H9 (cell line): Measurements from ENCODE around the gene PTPRN2. TPM values are rescaled to one million over a fixed set of nuclear protein-coding genes. Genes with fewer than 3 reads are reported as not detected.

Experiments
- DNase-seq: peaks from one replicate; pipeline ENCODE4 v3.0.0-alpha.2; 2017
- H2AFZ ChIP-seq: one replicate; pipeline ENCODE4 v1.6.1; 2013; ENCODE audit warnings: mild to moderate bottlenecking, low read length, control low read depth, moderate library complexity
- H2AK5ac ChIP-seq: 2 replicates; pipeline ENCODE4 v1.6.1; 2013; ENCODE audit warnings: low read length, control low read depth, mixed read lengths; ENCODE audit not compliant: insufficient read length
- H2BK120ac ChIP-seq: one replicate; pipeline ENCODE4 v1.6.1; 2013; ENCODE audit warnings: low read depth, mild to moderate bottlenecking, low read length, control low read depth, inconsistent platforms; ENCODE audit not compliant: poor library complexity, severe bottlenecking
- H2BK12ac ChIP-seq: 2 replicates; pipeline ENCODE4 v1.6.1; 2013; ENCODE audit warnings: low read length, control low read depth, mixed read lengths, low read depth; ENCODE audit not compliant: insufficient read length
- H2BK15ac ChIP-seq: 2 replicates; pipeline ENCODE4 v1.6.1; 2013; ENCODE audit warnings: low read depth, low read length, control low read depth
- H2BK20ac ChIP-seq: one replicate; pipeline ENCODE4 v1.6.1; 2013; ENCODE audit warnings: low read depth, mild to moderate bottlenecking, low read length, control low read depth, inconsistent platforms; ENCODE audit not compliant: poor library complexity, severe bottlenecking
- H2BK5ac ChIP-seq: 2 replicates; pipeline ENCODE4 v1.6.1; 2013; ENCODE audit warnings: low read length, control low read depth, mixed read lengths; ENCODE audit not compliant: insufficient read length
- H3K14ac ChIP-seq: 2 replicates; pipeline ENCODE4 v1.6.1; 2013; ENCODE audit warnings: low read length, control low read depth; ENCODE audit not compliant: insufficient read depth
- H3K18ac ChIP-seq: 2 replicates; pipeline ENCODE4 v1.6.1; 2013; ENCODE audit warnings: low read depth, mild to moderate bottlenecking, mixed read lengths, low read length, control low read depth; ENCODE audit not compliant: insufficient read length
- H3K23ac ChIP-seq: 2 replicates; pipeline ENCODE4 v1.6.1; 2013; ENCODE audit warnings: low read length, control low read depth, mixed read lengths, low read depth; ENCODE audit not compliant: insufficient read length
- H3K23me2 ChIP-seq: 2 replicates; pipeline ENCODE4 v1.6.1; 2013; ENCODE audit warnings: low read depth, mild to moderate bottlenecking, mixed read lengths, low read length, control low read depth; ENCODE audit not compliant: insufficient read length, poor library complexity, severe bottlenecking
- H3K27ac ChIP-seq: 2 replicates; pipeline ENCODE4 v1.5.1; 2013; ENCODE audit warnings: low read length, control low read depth, mixed read lengths, low read depth; ENCODE audit not compliant: insufficient read length
- H3K27me3 ChIP-seq: 2 replicates; pipeline ENCODE4 v1.6.1; 2013; ENCODE audit warnings: low read length, control low read depth, inconsistent platforms; ENCODE audit not compliant: insufficient read depth
- H3K4ac ChIP-seq: 2 replicates; pipeline ENCODE4 v1.6.1; 2013; ENCODE audit warnings: low read depth, mild to moderate bottlenecking, control low read depth, inconsistent platforms, low read length, moderate library complexity
- H3K4me1 ChIP-seq: 2 replicates; pipeline ENCODE4 v1.6.1; 2013; ENCODE audit warnings: low read length, control low read depth, inconsistent platforms; ENCODE audit not compliant: insufficient read depth
- H3K4me2 ChIP-seq: 2 replicates; pipeline ENCODE4 v1.6.1; 2013; ENCODE audit warnings: low read length, control low read depth, mixed read lengths; ENCODE audit not compliant: insufficient read length, insufficient read depth
- H3K56ac ChIP-seq: 2 replicates; pipeline ENCODE4 v1.6.1; 2013; ENCODE audit warnings: low read depth, mild to moderate bottlenecking, mixed read lengths, low read length, control low read depth; ENCODE audit not compliant: insufficient read length
- H3K79me1 ChIP-seq: 2 replicates; pipeline ENCODE4 v1.6.1; 2013; ENCODE audit warnings: low read depth, mild to moderate bottlenecking, moderate library complexity, low read length, control low read depth, inconsistent platforms; ENCODE audit not compliant: insufficient read depth, poor library complexity, severe bottlenecking
- H3K79me2 ChIP-seq: 2 replicates; pipeline ENCODE4 v1.6.1; 2013; ENCODE audit warnings: low read length, control low read depth, inconsistent platforms; ENCODE audit not compliant: insufficient read depth
- H3K9ac ChIP-seq: 2 replicates; pipeline ENCODE4 v1.6.1; 2013; ENCODE audit warnings: low read length, control low read depth, mixed read lengths; ENCODE audit not compliant: insufficient read length; ENCODE audit errors: extremely low read depth
- H3K9me3 ChIP-seq: one replicate; pipeline ENCODE4 v1.6.1; 2013; ENCODE audit warnings: low read depth, low read length, inconsistent platforms; ENCODE audit not compliant: control insufficient read depth
- H3T11ph ChIP-seq: one replicate; pipeline ENCODE4 v1.6.1; 2013; ENCODE audit warnings: mild to moderate bottlenecking, low read length, control low read depth, inconsistent platforms
- H4K20me1 ChIP-seq: one replicate; pipeline ENCODE4 v1.6.1; 2013; ENCODE audit not compliant: control insufficient read depth, insufficient read length, insufficient read depth
- H4K5ac ChIP-seq: 2 replicates; pipeline ENCODE4 v1.6.1; 2013; ENCODE audit warnings: low read depth, mild to moderate bottlenecking, mixed read lengths, low read length, control low read depth; ENCODE audit not compliant: insufficient read length
- H4K8ac ChIP-seq: replicated peaks from 2 replicates; pipeline ENCODE4 v1.6.1; 2013; ENCODE audit warnings: low read length, control low read depth, mixed read lengths, low read depth; ENCODE audit not compliant: insufficient read length
- H4K91ac ChIP-seq: 2 replicates; pipeline ENCODE4 v1.6.1; 2013; ENCODE audit warnings: low read depth, mild to moderate bottlenecking, moderate library complexity, mixed read lengths, low read length, control low read depth; ENCODE audit not compliant: insufficient read length
- H3K27ac Mint-ChIP-seq, 3 experiments: 2 replicates in 2 of 3; 3 replicates in 1 of 3; pipeline ENCODE4 v1.8.0; 2020 to 2021; ENCODE audit warnings: mixed read lengths in 3 of 3, mild to moderate bottlenecking in 1 of 3, moderate library complexity in 1 of 3
- H3K27me3 Mint-ChIP-seq: 2 replicates; pipeline ENCODE4 v1.8.0; 2021; ENCODE audit warnings: low read depth, mild to moderate bottlenecking, moderate library complexity, mixed read lengths
- H3K36me3 Mint-ChIP-seq, 3 experiments: 2 replicates in 2 of 3; 3 replicates in 1 of 3; pipeline ENCODE4 v1.8.0; 2020 to 2021; ENCODE audit warnings: low read depth in 3 of 3, mixed read lengths in 3 of 3; ENCODE audit not compliant: insufficient read depth in 1 of 3
- H3K4me1 Mint-ChIP-seq, 2 experiments: 2 replicates each; pipeline ENCODE4 v1.8.0; 2020; ENCODE audit warnings: mixed read lengths in 2 of 2
- H3K4me3 Mint-ChIP-seq, 2 experiments: 2 replicates in 1 of 2; 3 replicates in 1 of 2; pipeline ENCODE4 v1.8.0; 2020 to 2021; ENCODE audit warnings: mild to moderate bottlenecking in 2 of 2, mixed read lengths in 2 of 2, moderate library complexity in 1 of 2
- H3K9me3 Mint-ChIP-seq, 2 experiments: 2 replicates in 1 of 2; 3 replicates in 1 of 2; pipeline ENCODE4 v1.8.0; 2020; ENCODE audit warnings: mild to moderate bottlenecking in 2 of 2, mixed read lengths in 2 of 2, moderate library complexity in 1 of 2
- WGBS: extraction: QIAGEN DNeasy Blood & Tissue Kit; methylation state at CpG from one replicate; pipeline ENCODE4 v1.1.7; 2013; ENCODE audit warnings: missing lambda C conversion rate, low lambda C conversion rate, mixed read lengths; ENCODE audit not compliant: insufficient read length; ENCODE audit errors: extremely low coverage; 5-methylcytosine and 5-hydroxymethylcytosine counted together
- total RNA-seq: library from RNA; stranded (reverse); gene quantifications from 2 replicates; pipeline ENCODE4 v1.2.1, GENCODE V29; 2021
- TF ChIP-seq, protein P1 (sequence below): fragments of 200-600 bp; sonication (generic); conservative IDR thresholded peaks from 3 replicates; pipeline ENCODE4 v1.8.0; 2021; ENCODE audit warnings: antibody characterized with exemption, mild to moderate bottlenecking

The PTPRN2 gene
- total RNA-seq, 1 experiment from 2014 or later = 5.2 TPM

DNA sequence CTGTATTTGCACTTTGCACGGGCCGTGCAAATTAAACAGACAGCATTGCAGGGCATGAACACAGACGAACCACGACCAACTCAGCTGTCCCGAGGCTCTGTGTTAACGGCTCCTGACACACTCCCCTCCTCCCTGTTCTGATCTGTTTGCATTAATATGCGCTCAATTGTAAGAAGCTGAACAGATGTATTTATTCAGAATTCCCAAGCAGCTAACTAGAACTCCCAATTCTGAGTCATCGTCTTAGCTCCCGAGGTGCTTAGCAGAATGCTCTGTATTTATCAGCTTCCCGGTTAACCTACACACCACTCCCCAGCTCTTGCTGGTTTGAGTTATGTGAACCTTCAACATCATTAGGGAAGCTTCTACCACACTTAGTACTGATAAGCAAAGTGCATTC lies 286.4 kb downstream of the PTPRN2 start:
- H3K27ac ChIP-seq = no peak overlapping the region
- Mint-ChIP-seq H3K4me3 (no peak overlapping the region), H3K36me3 (peaks cover 2% of the 10 kb centered on the region in 3 experiments), H3K27me3 (no peaks in the 10 kb centered on the region), H3K27ac (peak overlapping the region in 1 of 3 experiments; percentile 37; a peak in 1 of 7 replicates), H3K4me1 (peaks cover 56 to 63% of the 10 kb centered on the region in 2 experiments), H3K9me3 (peaks cover 1 to 15% of the 10 kb centered on the region in 2 experiments)
- H2BK120ac ChIP-seq = no peak overlapping the region
- no peak overlapping the region for H3K18ac ChIP-seq
- H3K23ac ChIP-seq = no peak overlapping the region
- H4K5ac ChIP-seq = no peak overlapping the region
- H3K79me1 ChIP-seq = no peaks in the 10 kb centered on the region
- H3K4me1 ChIP-seq = peaks cover 6% of the 10 kb centered on the region; the same call in 1 of the 2 replicates
- H3K79me2 ChIP-seq = no peaks in the 10 kb centered on the region
- no peaks in the 10 kb centered on the region for H3K9me3 ChIP-seq
- no peak overlapping the region for H2BK12ac ChIP-seq
- H3K23me2 ChIP-seq = no peaks in the 10 kb centered on the region
- H3K4me2 ChIP-seq = no peak overlapping the region
- H2BK5ac ChIP-seq = no peak overlapping the region
- H2AFZ ChIP-seq = no peak overlapping the region
- H3K4ac ChIP-seq = no peak overlapping the region
- no peak overlapping the region for H2BK15ac ChIP-seq
- WGBS = no CpG with 5 or more reads among the region's 10 CpGs
- no peak overlapping the region for H3K9ac ChIP-seq
- H3K14ac ChIP-seq = no peak overlapping the region
- H3T11ph ChIP-seq = no peak overlapping the region
- no peaks in the 10 kb centered on the region for H4K20me1 ChIP-seq
- TF ChIP-seq, protein P1, sequence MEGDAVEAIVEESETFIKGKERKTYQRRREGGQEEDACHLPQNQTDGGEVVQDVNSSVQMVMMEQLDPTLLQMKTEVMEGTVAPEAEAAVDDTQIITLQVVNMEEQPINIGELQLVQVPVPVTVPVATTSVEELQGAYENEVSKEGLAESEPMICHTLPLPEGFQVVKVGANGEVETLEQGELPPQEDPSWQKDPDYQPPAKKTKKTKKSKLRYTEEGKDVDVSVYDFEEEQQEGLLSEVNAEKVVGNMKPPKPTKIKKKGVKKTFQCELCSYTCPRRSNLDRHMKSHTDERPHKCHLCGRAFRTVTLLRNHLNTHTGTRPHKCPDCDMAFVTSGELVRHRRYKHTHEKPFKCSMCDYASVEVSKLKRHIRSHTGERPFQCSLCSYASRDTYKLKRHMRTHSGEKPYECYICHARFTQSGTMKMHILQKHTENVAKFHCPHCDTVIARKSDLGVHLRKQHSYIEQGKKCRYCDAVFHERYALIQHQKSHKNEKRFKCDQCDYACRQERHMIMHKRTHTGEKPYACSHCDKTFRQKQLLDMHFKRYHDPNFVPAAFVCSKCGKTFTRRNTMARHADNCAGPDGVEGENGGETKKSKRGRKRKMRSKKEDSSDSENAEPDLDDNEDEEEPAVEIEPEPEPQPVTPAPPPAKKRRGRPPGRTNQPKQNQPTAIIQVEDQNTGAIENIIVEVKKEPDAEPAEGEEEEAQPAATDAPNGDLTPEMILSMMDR = no peak
- H3K27me3 ChIP-seq = no peaks in the 10 kb centered on the region
- no peak overlapping the region for H2BK20ac ChIP-seq
- no peak overlapping the region for H4K8ac ChIP-seq
- DNase-seq = peak; percentile 8
- no peak overlapping the region for H4K91ac ChIP-seq
- H3K56ac ChIP-seq = no peak overlapping the region
- H2AK5ac ChIP-seq = no peak overlapping the region
